Epithelial cell of proximal tubule (primary cell): ENCODE data around the gene RPS18. TPM values are rescaled to one million over a fixed set of nuclear protein-coding genes. Genes with fewer than 3 reads are reported as not detected.
"Not testable (repeated sequence)": the region's sequence is repeated elsewhere in the genome, so short reads cannot be mapped to it uniquely, and the experiment has no call there.

Experiments
- DNase-seq: peaks from one replicate; pipeline ENCODE4 v3.0.0-alpha.2; 2011; ENCODE audit warnings: low read depth
- H3K4me3 ChIP-seq: 2 replicates; pipeline ENCODE4 v1.5.1; 2011; ENCODE audit warnings: low read depth, mild to moderate bottlenecking, low read length
- CTCF ChIP-seq: conservative IDR thresholded peaks from 2 replicates; pipeline ENCODE4 v1.5.1; 2012; ENCODE audit warnings: low read depth, mild to moderate bottlenecking, low read length
- total RNA-seq: library from RNA; depleted of rRNA; stranded (reverse); fragments of >200 nt; gene quantifications from 2 replicates; pipeline ENCODE4 v1.2.3, GENCODE V29; 2015

The RPS18 gene
- total RNA-seq, result 2,737 and 3,799 TPM in 2 replicates

GRCh38 chr6:33271468-33272274 lies at the start of gene RPS18, which contains the start of gene VPS52:
TSS of gene RPS18 (plus strand) at chr6:33272075. CDS start at chr6:33272120, 45 bp downstream.
TSS of gene VPS52 (minus strand) at chr6:33271876. CDS start at chr6:33271675, 201 bp downstream.
- TF ChIP-seq CTCF, result no peak
- peak within 1 kb of the TSS; percentile 95 for H3K4me3 ChIP-seq
- peak; percentile 98 for DNase-seq

- not testable (repeated sequence) for H3K4me3 ChIP-seq, DNase-seq
These were observed 45.3 kb upstream of the RPS18 start for GRCh38 chr6:33226503-33227120.

- H3K4me3 ChIP-seq, result no peak overlapping the region
- DNase-seq, result no peak
- no peak for TF ChIP-seq CTCF
These were observed 36.6 kb upstream of the RPS18 start for GRCh38 chr6:33235221-33235634.

- no peak overlapping the region for H3K4me3 ChIP-seq
- TF ChIP-seq CTCF, result no peak
- DNase-seq, result no peak
These were observed 35.5 kb upstream of the RPS18 start for GRCh38 chr6:33236328-33236727.

GRCh38 chr6:33236852-33237251 lies 35.0 kb upstream of the RPS18 start:
- no peak for DNase-seq
- TF ChIP-seq CTCF, result no peak
- no peak overlapping the region for H3K4me3 ChIP-seq

GRCh38 chr6:33237741-33238140 lies 34.1 kb upstream of the RPS18 start:
- no peak overlapping the region for H3K4me3 ChIP-seq
- no peak for TF ChIP-seq CTCF
- DNase-seq, result no peak

- no peak for DNase-seq
- no peak for TF ChIP-seq CTCF
- no peak overlapping the region for H3K4me3 ChIP-seq
These were observed 29.9 kb upstream of the RPS18 start for GRCh38 chr6:33241968-33242367.
